GM12891 (cell line): ENCODE measurements around the gene NCOA4.
"Not testable (repeated sequence)": the region's sequence is repeated elsewhere in the genome, so short reads cannot be mapped to it uniquely, and the experiment has no call there.

ENCODE experiments used
- DNase-seq: peaks from one replicate; pipeline ENCODE4 v3.0.0; 2011; ENCODE audit warnings: low spot score; ENCODE audit not compliant: insufficient read length
- FAIRE-seq: peaks from 2 replicates; lab custom pipeline; 2011; peaks lifted over from hg19 to GRCh38; lab: Jason Lieb, UNC
- PAX5 ChIP-seq: IDR thresholded peaks from 2 replicates; pipeline ENCODE4 v1.6.1; 2011; ENCODE audit warnings: low read length, moderate library complexity, mild to moderate bottlenecking; ENCODE audit not compliant: insufficient read depth, severe bottlenecking
- POLR2A ChIP-seq: IDR thresholded peaks from 2 replicates; pipeline ENCODE4 v1.6.1; 2011; ENCODE audit warnings: low read depth, low read length, control low read depth
- POLR2AphosphoS5 ChIP-seq: IDR thresholded peaks from 2 replicates; pipeline ENCODE4 v1.6.1; 2011; ENCODE audit warnings: low read depth, low read length, control low read depth
- POU2F2 ChIP-seq: IDR thresholded peaks from 2 replicates; pipeline ENCODE4 v1.6.1; 2011; ENCODE audit warnings: low read depth, mild to moderate bottlenecking, control low read depth, low read length, moderate library complexity
- SPI1 ChIP-seq: IDR thresholded peaks from 2 replicates; pipeline ENCODE4 v1.6.1; 2011; ENCODE audit warnings: low read depth, low read length, control low read depth
- TAF1 ChIP-seq: IDR thresholded peaks from 2 replicates; pipeline ENCODE4 v1.6.1; 2011; ENCODE audit warnings: low read depth, low read length, control low read depth

Gene NCOA4

DNA sequence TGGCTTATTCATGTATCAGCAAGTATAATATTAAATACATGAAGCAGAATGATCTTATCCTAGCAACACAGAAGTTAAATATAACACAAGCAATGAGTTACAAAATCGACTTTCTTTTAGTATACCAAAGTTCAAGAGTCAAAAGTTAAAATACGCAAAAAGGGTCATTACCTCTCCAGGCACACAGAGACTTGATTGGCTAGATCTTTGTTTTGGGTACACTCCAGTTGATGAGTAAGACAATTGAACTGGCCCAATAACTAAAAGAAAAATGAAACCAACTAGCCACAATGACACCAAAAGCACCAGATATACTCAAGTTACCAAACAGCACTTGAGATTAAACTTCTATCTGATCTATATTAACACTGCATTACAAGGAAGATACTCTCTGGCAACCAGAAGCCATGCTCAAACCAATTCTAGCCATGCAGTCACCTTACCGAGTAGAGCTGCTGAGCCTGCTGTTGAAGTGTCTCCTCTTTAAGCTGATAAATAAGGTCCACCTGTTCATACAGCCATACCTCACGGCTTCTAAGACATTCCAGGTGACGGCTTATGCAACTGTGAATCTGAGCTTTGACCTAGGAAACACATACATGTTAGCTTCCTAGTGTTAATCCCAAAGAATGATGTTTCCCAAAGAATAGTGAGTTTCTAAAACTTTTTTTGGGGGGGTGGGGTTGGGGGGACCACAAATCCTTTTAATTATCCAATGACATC lies 15.6 kb downstream of the NCOA4 start:
- TF ChIP-seq POLR2AphosphoS5 (no peak), TAF1 (no peak), SPI1 (no peak), PAX5 (no peak), POLR2A (no peak), POU2F2 (no peak)
- no peak for FAIRE-seq
- DNase-seq: no peak

DNA sequence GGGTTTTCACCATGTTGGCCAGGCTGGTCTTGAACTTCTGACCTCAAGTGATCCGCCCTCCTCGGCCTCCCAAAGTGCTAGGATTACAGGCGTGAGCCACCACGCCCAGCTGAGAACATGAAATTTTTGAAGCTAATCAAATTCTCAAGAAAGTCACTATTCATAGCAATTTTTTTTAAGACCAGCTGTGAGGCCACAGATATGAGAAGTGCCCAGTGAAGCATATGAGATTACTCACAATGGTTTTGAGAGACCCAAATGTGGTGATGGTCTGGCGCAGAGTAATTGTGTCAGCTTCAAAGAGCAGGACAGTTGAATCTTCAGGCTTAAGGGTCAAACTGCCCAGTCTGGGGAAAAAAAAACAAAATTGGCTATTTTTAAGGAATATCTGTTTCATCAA lies 16.2 kb downstream of the NCOA4 start:
- FAIRE-seq (no peak), DNase-seq (no peak)
- TF ChIP-seq POLR2AphosphoS5 (no peak), PAX5 (no peak), SPI1 (no peak), TAF1 (no peak), POLR2A (no peak), POU2F2 (no peak)

DNA sequence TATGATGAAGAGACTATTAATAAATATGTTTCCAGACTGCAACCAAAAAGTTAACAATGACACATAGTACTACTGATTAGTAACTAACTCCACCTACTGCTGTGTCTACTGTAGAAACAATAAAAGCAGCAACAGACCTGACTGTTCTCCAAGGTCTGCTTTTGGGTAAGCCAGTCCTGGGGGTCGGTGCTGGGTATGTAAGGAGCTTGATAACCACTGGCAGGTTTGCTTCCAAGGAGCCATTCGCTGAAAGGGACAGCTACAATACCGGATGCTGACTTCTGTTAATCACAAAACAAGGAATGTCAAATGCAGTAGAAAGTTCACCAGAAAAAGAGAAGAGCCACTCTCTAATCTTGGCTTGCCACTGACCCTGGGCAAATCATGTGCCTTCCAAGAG lies 17.7 kb downstream of the NCOA4 start:
- FAIRE-seq: no peak
- no peak for DNase-seq

DNA sequence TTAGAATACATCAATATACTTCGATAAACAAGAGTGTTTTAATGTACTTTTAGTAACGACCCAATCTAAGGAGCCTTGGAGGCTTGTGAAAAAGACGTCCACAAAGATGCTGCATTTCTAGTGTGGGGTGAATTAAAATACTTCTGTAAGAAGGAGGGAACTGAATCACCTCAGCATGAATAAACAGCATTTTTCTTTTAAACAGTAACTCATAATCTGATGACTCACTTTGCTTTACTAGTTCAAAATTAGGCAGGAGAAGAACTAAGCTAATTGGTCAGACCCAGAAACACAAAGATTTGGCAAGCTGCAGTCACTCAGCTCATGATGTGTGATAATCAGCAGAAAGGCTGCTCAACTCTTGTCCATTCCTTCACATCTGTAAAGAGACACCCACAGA lies 24.2 kb downstream of the NCOA4 start:
- DNase-seq (no peak), FAIRE-seq (no peak)

More for the DNA sequence above, 17.7 kb downstream of the NCOA4 start:
- no peak for TF ChIP-seq SPI1
- no peak for TF ChIP-seq PAX5

DNA sequence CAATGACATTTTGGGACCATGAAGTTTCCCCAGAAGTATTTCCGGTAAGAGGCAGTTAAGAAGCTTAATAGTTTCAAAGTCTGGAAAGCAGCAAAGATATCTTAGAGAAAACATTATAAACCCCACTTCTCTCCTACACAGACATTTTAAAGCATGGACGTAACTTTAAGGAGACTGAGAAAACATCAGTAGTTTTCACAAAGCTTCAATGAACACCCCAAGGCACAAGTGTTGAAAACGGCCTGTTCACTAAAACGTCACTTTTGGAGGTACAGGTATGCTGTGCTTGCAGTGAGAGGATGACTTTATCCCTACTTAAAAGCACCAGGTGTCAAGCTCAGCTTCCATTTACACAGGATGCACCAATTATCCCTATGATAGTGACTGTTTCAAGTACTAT lies 25.0 kb downstream of the NCOA4 start:
- FAIRE-seq (no peak), DNase-seq (no peak)
- TF ChIP-seq POLR2A: no peak
- TF ChIP-seq TAF1: no peak
- TF ChIP-seq POLR2AphosphoS5: no peak
- no peak for TF ChIP-seq SPI1
- no peak for TF ChIP-seq POU2F2
- TF ChIP-seq PAX5: no peak

More for the DNA sequence above, 24.2 kb downstream of the NCOA4 start:
- TF ChIP-seq POLR2A (no peak; the same call in 1 of the 2 replicates), POLR2AphosphoS5 (0 out of 2 replicates have a peak, but pooled peaks have one; percentile 21)

DNA sequence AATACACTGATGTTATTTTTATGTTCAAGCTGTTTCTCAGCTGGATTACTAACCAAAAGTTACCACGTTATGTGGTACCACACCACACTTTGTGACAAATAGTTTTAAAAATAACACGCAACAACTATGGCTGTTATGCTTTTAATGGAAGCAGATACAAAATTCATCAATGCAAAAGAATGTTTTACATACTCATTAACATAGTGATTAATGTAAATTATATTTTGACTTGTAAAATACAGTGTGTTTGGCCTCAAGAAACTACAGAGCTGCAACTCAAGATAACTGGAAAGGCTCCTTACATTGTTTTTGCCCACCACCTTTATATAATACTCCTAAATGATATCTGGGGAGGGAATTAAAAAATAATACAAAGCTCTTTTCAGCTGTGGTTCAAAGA lies 25.5 kb downstream of the NCOA4 start:
- no peak for FAIRE-seq
- DNase-seq: no peak
- TF ChIP-seq POLR2A (no peak), TAF1 (no peak), POLR2AphosphoS5 (no peak), PAX5 (no peak), POU2F2 (no peak), SPI1 (no peak)

DNA sequence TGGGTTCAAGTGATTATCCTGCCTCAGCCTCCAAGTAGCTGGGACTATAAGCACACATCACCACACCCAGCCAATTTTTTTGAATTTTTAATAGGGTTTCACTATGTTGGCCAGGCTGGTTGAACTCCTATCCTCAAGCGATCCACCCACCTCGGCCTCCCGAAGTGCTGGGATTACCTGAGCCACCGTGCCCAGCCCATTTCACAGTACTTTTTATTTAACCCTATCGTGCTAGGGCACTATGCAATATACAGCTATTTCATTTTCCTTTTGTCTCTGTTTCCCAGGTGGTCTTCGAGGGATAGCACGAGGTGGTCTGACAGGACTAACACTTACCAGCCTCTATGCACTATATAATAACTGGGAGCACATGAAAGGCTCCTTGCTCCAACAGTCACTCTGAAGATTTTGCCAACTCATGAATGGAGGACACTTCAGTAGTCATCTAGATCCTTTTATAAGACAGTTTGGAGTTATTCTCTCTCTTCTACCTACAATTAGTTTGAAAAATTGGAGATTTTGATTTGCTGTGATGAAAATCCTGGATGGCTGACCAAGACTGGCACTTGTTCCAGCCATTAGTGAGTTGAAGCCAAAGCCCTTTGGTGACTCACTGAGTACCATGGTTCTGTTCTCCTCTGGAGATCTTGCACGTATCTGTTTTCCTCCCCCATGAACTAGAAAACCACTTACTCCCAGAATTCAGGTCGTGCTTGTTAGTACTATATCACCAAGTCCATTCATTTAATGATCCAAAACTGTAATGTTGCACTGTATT lies 27.3 kb downstream of the NCOA4 start:
- TF ChIP-seq POU2F2 (no peak), POLR2AphosphoS5 (no peak), POLR2A (no peak), SPI1 (no peak), PAX5 (no peak), TAF1 (no peak)
- DNase-seq (no peak), FAIRE-seq (no peak)

DNA sequence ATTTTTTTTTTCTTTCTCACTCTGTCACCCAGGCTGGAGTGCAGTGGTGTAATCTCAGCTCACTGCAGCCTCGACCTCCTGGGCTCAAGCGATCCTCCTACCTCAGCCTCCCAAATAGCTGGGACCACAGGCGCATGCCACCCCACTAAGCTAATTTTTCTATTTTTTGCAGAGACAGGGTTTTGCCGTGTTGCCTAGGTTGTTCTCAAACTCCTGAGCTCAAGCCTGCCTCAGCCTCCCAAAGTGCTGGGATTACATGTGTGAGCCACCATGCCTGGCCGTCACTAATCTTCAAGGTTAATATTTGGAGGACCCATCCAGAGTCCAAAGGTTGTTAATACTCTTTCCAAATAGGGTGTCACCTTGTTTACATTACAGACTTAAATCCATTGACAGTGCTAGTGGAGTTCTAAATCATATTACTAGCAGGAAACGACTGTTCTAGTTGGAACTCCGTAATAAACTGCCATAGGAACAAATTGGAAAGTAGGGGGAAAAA lies 28.2 kb downstream of the NCOA4 start:
- not testable (repeated sequence) for DNase-seq, FAIRE-seq

DNA sequence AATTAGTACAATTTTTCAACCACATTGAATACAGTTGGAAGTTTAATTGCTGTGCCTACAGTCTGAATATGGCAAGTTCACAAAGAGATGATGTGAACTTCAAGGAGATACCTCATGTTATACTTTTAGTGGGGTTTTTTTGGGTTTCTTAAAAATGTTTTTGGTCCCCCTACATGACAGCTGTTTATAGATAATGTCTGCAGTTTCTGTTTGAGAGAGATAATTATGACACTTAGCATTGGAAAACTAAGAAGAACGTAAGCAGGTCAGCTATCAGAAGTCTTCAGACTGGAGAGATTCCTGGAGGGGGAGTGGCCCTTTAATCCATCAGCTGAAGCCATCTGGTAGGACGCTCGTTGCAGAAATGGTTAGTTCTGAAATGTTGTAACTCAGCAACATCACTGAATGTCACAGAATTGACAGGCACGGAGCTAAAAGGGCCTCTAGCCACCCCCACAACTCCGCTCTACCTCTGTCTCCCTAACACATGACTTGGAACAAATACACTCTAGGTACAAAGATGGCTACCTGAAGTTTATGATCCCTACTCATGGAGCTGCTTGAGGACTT lies 29.2 kb downstream of the NCOA4 start:
- DNase-seq (no peak), FAIRE-seq (no peak)
- no peak for TF ChIP-seq POU2F2
- 0 out of 2 replicates have a peak, but pooled peaks have one; percentile 21 for TF ChIP-seq POLR2A

DNA sequence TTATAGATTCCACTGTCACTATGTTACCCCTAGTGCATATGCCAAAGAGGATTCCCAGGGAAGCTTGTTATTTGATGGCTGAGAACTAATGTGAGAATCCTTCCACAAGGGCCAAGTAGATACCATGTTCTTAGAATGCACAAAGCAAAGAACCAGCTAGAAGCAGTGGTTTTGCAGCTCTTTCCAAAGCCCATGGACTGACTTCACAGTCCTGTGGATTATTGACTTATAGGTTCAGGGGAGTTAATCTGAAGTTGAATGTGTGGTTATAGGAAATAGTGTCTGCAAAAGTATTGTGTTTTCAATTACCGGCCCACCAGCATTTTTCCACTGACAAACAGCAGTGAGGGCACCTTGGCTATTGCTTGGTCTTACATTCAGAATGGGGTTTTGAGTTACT lies 29.9 kb downstream of the NCOA4 start:
- no peak for FAIRE-seq
- DNase-seq: no peak
- TF ChIP-seq POLR2AphosphoS5 (no peak; the same call in 1 of the 2 replicates), POU2F2 (no peak), PAX5 (no peak), POLR2A (no peak), TAF1 (no peak), SPI1 (no peak)

DNA sequence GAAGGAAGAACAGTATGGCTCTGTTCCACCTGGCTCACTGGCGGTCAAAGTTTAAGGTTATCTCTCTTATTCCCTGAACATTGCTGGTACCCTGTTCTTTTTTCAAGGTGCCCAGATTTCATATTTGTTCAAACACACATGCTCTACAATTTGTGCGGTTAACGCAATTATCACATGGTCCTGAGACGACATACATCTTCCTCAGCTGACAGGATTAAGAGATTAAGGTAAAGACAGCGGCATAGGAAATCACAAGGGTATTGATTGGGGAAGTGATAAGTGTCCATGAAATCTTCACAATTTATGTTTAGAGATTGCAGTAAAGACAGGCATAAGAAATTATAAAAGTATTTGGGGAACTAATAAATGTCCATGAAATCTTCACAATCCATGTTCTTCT lies 30.5 kb downstream of the NCOA4 start:
- FAIRE-seq, DNase-seq: not testable (repeated sequence)
